Activated CD4-positive, alpha-beta T cell treated with anti-CD3 and anti-CD28 coated beads for 24 hours (primary cell): Measurements from ENCODE around the gene AQR.
A peak's percentile ranks its signal among the peaks of the same experiment; 100 is the strongest.
"Not testable (repeated sequence)": the region's sequence is repeated elsewhere in the genome, so short reads cannot be mapped to it uniquely, and the experiment has no call there.

Experiments used
- DNase-seq, 2 donors: peaks; one replicate each; pipeline ENCODE4 v3.0.0-alpha.2; 2020; ENCODE audit warnings: low read depth in 2 of 2

The AQR gene

GRCh38 chr15:34969340-34970097 lies at the start of gene AQR:
Gene AQR (minus strand): TSS chr15:34969742. CDS start chr15:34969613, 129 bp downstream.
- DNase-seq = peak; percentile 83

- DNase-seq = no peak
Observed at GRCh38 chr15:35014241-35014640, 44.7 kb upstream of the AQR start.

- no peak for DNase-seq
Observed at GRCh38 chr15:35013370-35013769, 43.8 kb upstream of the AQR start.

- no peak for DNase-seq
Observed at GRCh38 chr15:35007397-35007796, 37.9 kb upstream of the AQR start.

GRCh38 chr15:35005933-35006332 lies 36.4 kb upstream of the AQR start:
- no peak for DNase-seq

- DNase-seq = no peak
Observed at GRCh38 chr15:35003928-35004327, 34.4 kb upstream of the AQR start.

- no peak for DNase-seq
Observed at GRCh38 chr15:35000511-35000910, 31.0 kb upstream of the AQR start.

- DNase-seq = no peak
Observed at GRCh38 chr15:34999906-35000305, 30.4 kb upstream of the AQR start.

DNA sequence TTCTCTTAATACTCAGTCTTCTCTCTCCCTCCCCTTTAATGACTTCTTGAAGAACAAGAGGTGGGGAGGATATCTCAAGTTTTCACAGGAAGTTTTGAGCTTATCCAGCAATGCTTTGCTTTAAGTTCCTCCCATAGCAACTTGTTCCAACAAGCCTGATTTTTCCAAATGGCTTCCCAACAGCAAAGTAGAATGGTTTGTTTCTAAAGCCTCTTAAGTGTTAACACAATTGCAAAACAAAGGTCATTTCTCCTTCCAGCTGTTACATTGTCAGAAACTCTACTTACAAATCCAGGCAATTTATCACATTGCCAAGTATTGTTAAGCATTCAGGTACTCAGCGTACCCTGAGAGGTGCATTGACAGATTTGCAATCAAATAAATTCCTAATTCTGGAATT lies 25.4 kb upstream of the AQR start:
- DNase-seq = no peak

DNA sequence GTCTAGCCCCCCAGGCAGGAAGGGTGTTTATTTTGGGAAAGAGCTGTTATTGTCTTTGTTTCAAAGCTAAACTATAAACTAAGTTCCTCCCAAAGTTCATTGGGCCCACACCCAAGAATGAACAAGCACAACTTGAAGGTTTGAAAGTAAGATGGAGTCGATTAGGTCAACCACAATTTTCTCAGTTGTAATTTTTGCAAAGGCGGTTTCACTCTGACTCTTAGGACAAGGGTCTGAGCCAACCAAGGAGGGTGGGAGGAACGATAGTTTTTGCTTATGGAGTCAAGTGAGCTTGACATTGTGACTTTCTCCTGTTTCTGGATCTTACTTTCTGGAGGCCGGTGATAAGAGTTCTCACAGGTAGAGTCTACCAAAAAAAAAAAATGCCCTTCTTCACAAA lies 24.3 kb upstream of the AQR start:
- DNase-seq = no peak

DNA sequence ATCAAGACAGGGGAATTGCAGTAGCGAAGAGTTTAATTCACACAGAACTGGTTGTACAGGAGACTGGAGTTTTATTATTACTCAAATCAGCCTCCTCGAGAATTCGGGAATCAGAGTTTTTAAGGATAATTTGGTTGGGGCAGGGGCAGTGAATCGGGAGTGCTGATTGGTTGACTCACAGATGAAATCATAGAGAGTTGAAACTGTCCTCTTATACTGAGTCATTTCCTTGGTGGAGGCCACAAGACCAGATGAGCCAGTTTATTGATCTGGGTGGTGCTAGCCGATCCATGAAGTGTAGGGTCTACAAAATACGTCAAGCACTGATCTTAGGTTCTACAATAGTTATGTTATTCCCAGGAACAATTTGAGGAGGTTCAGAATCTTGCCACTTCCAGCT lies 23.9 kb upstream of the AQR start:
- no peak for DNase-seq

- peak; percentile 69 to 70 for DNase-seq
Observed at GRCh38 chr15:34988027-34988902, 18.7 kb upstream of the AQR start, which contains the start of gene ZNF770. Gene ZNF770 (minus strand): TSS chr15:34988287. CDS start chr15:34983434, 4,853 bp downstream.

DNA sequence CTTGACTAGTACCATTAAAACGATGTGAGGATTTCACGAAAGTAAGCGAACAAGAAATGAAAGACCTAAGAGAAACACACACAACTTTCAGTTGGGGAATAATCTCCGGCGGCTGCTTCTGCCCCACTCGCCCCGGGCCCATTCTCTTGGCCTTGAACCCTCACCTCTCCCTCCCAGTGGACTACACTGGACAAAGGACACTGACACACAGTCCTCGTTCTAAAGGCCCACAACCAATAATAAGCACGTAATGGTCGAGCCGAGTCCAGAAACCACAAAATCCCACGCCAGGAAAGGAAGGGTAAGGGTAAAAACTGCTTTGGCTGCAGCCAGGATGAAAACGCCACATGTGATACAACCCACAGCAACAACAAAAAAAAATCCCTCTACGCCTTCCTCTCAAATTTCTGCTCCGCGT lies 18.1 kb upstream of the AQR start:
- no peak for DNase-seq

DNA sequence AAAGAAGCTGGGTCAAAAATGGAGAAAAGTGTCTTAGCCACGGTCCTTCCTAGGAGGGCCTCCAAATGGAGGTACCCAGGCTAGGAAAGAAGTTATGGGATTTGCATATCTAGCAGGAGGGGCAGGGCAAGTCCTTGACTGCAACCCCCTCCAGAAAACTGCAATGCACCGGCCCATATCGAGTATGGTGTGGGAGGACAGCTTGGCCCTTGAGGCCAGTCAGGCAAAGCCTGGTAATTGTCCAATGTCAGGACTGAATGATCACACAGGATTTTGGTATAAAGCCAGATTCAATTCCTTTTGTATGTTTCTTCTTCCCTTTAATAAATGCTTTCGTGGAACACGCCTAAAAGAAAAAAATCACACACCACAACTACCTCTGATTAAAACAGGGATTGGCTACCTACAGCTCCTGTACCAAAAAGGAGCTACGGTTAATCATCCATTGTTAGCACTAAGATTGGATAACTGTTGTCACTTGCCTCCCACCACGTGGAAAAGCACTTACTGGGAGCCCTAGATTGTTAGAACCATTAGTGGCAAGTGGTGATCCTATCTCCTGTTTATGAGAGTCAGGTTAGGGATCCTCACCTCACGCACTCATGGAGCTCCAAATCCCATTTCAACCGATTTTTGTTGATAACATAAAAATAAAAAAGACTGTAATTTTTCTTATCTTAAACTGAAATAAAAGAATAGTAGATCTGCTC lies 17.4 kb upstream of the AQR start:
- no peak for DNase-seq

DNA sequence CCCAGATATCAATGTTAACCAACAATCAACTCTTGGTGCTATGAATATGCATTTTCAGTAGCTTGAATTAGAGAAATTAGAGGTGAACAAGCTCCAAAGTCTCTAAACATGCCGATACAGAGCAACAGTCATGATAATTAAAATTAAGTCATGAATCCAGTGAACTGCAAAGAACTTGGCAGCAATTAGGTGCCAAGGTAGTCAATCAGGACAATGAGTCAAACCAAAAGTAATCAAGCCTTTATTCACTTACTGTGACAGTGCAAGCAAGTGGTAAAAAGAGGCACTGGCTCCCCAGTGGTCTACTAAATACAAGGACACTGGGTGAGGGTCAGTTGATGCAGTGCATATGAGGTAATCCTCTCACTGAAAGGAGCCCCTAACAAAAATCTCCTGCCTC lies 16.8 kb upstream of the AQR start:
- DNase-seq = no peak

- no peak for DNase-seq
Observed at GRCh38 chr15:34984889-34985630, 15.5 kb upstream of the AQR start.

- no peak for DNase-seq
Observed at GRCh38 chr15:34976743-34977142, 7.2 kb upstream of the AQR start.

DNA sequence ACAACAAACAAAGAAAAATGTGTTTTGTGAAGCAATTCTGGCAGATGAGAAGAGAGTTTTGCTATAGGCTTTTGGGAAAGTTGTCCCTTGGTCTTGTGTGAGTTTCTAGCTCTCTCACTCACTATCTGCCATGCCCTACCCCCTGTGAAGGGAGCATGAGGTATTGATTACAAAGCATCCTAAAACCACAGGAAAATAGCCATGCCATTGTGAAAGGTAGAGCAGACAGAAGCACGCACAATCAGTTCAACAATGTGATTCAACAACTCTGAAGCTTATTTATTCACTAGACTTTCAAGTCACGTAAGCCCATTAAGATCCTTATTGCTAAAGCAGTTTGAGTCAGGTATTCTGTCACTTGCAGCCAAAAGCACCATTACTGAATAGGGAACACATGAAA lies 6.5 kb upstream of the AQR start:
- no peak for DNase-seq

GRCh38 chr15:34973512-34973911 lies 4.0 kb upstream of the AQR start:
- DNase-seq = no peak

DNA sequence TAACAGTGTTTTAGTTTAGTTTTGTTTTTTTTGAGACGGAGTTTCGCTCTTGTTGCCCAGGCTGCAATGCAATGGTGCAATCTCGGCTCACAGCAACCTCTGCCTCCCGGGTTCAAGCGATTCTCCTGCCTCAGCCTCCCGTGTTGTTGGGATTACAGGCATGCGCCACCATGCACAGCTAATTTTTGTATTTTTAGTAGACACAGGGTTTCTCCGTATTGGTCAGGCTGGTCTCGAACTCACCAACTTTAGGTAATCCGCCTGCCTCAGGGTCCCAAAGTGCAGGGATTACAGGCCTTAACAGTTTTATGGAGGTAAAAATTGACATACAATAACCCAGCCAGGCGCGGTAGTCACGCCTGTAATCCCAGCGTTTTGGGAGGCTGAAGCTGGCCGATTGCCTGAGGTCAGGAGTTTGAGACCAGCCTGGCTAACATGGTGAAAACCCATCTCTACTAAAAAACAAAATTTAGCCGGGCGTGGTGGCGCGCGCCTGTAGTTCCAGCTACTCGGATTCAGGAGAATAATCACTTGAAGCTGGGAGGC lies 629 bp upstream of the AQR start:
- DNase-seq = not testable (repeated sequence)

DNA sequence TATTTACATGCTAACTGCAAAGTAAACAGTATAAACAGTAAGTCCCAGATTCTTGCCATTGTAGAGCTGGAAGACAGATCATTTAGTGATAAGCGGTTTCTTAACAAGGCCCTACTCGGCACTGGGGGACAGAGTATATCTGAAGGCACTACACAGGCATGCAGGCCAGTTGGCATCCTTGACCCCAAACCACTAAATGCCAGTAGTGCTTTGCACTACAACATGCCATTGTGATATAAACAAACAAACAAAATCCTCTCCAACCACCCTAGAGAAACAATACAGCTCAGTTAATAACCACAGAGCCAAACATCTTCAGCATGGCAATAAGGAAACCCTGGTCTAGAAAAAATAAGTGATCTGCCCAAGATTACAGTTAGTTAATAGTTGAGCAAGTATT lies 5.3 kb downstream of the AQR start:
- no peak for DNase-seq
